Measurements from ENCODE around the gene ZBTB34. TPM values are rescaled to one million over a fixed set of nuclear protein-coding genes. Genes with fewer than 3 reads are reported as not detected.

ZBTB34 gene
- total RNA-seq, 1 experiment from 2014 or later, result 1.6 TPM

- no peak overlapping the region for H3K27ac ChIP-seq (ENCODE audit: low read length)
- no peaks in the 10 kb centered on the region for H3K9me3 ChIP-seq (ENCODE audit: low read length)
- no peaks in the 10 kb centered on the region for H3K27me3 ChIP-seq (ENCODE audit: low read length)
- no peaks in the 10 kb centered on the region for H3K36me3 ChIP-seq (ENCODE audit: low read depth, low read length)
- CTCF ChIA-PET, result no interaction called here
- no peak overlapping the region for H3K4me2 ChIP-seq (ENCODE audit: low read length)
- no peak overlapping the region for H3K4me3 ChIP-seq (ENCODE audit: low read length)
- no TSS peak for BruUV-seq (replicated peaks)
- H4K20me1 ChIP-seq (ENCODE audit: low read length), result no peaks in the 10 kb centered on the region
- H2AFZ ChIP-seq (ENCODE audit: low read length), result no peak overlapping the region
- no peaks in the 10 kb centered on the region for H3K79me2 ChIP-seq (ENCODE audit: low read length)
- POLR2A ChIA-PET (ENCODE audit: unreplicated experiment), result no interaction called here
- intact Hi-C loops (cut with micrococcal nuclease), result no loop called here
- H3K9me2 ChIP-seq (replicated peaks; ENCODE audit: low read length), result no peaks in the 10 kb centered on the region
- DNase-seq, result no peak
- no peak for ATAC-seq
- H3F3A ChIP-seq (ENCODE audit: low read length, unreplicated experiment), result no peaks in the 10 kb centered on the region
- TF ChIP-seq EZH2 (IDR thresholded peaks at IDR 0.05; ENCODE audit: low read length, unreplicated experiment), result no peak
- no peak for TF ChIP-seq CTCF (conservative IDR thresholded peaks at IDR 0.05; ENCODE audit: low read depth, low read length)
- TF ChIP-seq EZH2phosphoT487 (IDR thresholded peaks at IDR 0.05; ENCODE audit: borderline replicate concordance, low read length), result no peak
- no peaks in the 10 kb centered on the region for H3K4me1 ChIP-seq (ENCODE audit: insufficient read depth, low read length)
- no peak overlapping the region for H3K9ac ChIP-seq (ENCODE audit: low read length)
Measured at GRCh38 chr9:126904586-126904985, 44.1 kb downstream of the ZBTB34 start.

- BruUV-seq (replicated peaks), result no TSS peak
- DNase-seq (no peak), ATAC-seq (no peak)
- Histone ChIP-seq H3K4me3 (ENCODE audit: low read length) (no peak overlapping the region), H3K27ac (ENCODE audit: low read length) (no peak overlapping the region), H3K4me2 (ENCODE audit: low read length) (no peak overlapping the region), H3K36me3 (ENCODE audit: low read depth, low read length) (no peaks in the 10 kb centered on the region), H3K4me1 (ENCODE audit: insufficient read depth, low read length) (no peaks in the 10 kb centered on the region), H3K79me2 (ENCODE audit: low read length) (no peaks in the 10 kb centered on the region), H2AFZ (ENCODE audit: low read length) (no peak overlapping the region), H4K20me1 (ENCODE audit: low read length) (no peaks in the 10 kb centered on the region), H3K9me2 (replicated peaks; ENCODE audit: low read length) (no peaks in the 10 kb centered on the region), H3K27me3 (ENCODE audit: low read length) (no peaks in the 10 kb centered on the region), H3K9ac (ENCODE audit: low read length) (no peak overlapping the region), H3K9me3 (ENCODE audit: low read length) (no peaks in the 10 kb centered on the region), H3F3A (ENCODE audit: low read length, unreplicated experiment) (no peaks in the 10 kb centered on the region)
- CTCF ChIA-PET, result no interaction called here
- intact Hi-C loops (cut with micrococcal nuclease), result no loop called here
- POLR2A ChIA-PET (ENCODE audit: unreplicated experiment), result no interaction called here
- no peak for TF ChIP-seq CTCF (conservative IDR thresholded peaks at IDR 0.05; ENCODE audit: low read depth, low read length)
- TF ChIP-seq EZH2 (IDR thresholded peaks at IDR 0.05; ENCODE audit: low read length, unreplicated experiment), result no peak
- TF ChIP-seq EZH2phosphoT487 (IDR thresholded peaks at IDR 0.05; ENCODE audit: borderline replicate concordance, low read length), result no peak
Measured at GRCh38 chr9:126906091-126906490, 45.7 kb downstream of the ZBTB34 start.

GRCh38 chr9:126907058-126907457 is 46.6 kb downstream of the ZBTB34 start:
- ChIA-PET POLR2A (ENCODE audit: unreplicated experiment) (no interaction called here), CTCF (no interaction called here)
- no peak for DNase-seq
- no peak overlapping the region for H3K9ac ChIP-seq (ENCODE audit: low read length)
- TF ChIP-seq EZH2phosphoT487 (IDR thresholded peaks at IDR 0.05; ENCODE audit: borderline replicate concordance, low read length), result no peak
- TF ChIP-seq EZH2 (IDR thresholded peaks at IDR 0.05; ENCODE audit: low read length, unreplicated experiment), result no peak
- no peak for TF ChIP-seq CTCF (conservative IDR thresholded peaks at IDR 0.05; ENCODE audit: low read depth, low read length)
- intact Hi-C loops (cut with micrococcal nuclease), result no loop called here
- H3K36me3 ChIP-seq (ENCODE audit: low read depth, low read length), result no peaks in the 10 kb centered on the region
- H4K20me1 ChIP-seq (ENCODE audit: low read length), result no peaks in the 10 kb centered on the region
- BruUV-seq (replicated peaks), result no TSS peak
- H3K79me2 ChIP-seq (ENCODE audit: low read length), result no peaks in the 10 kb centered on the region
- H3K9me2 ChIP-seq (replicated peaks; ENCODE audit: low read length), result no peaks in the 10 kb centered on the region
- H3K4me1 ChIP-seq (ENCODE audit: insufficient read depth, low read length), result no peaks in the 10 kb centered on the region
- H2AFZ ChIP-seq (ENCODE audit: low read length), result no peak overlapping the region
- H3K27ac ChIP-seq (ENCODE audit: low read length), result no peak overlapping the region
- H3K4me2 ChIP-seq (ENCODE audit: low read length), result no peak overlapping the region
- no peak overlapping the region for H3K4me3 ChIP-seq (ENCODE audit: low read length)
- H3K9me3 ChIP-seq (ENCODE audit: low read length), result no peaks in the 10 kb centered on the region
- H3F3A ChIP-seq (ENCODE audit: low read length, unreplicated experiment), result no peaks in the 10 kb centered on the region
- ATAC-seq, result no peak
- no peaks in the 10 kb centered on the region for H3K27me3 ChIP-seq (ENCODE audit: low read length)

All from PC-3 (cell line).